ENCODE results near the gene GZMA.

GZMA gene

GRCh38 chr5:55110217-55110616 is 7.8 kb downstream of the GZMA start:
- DNase-seq (ENCODE audit: low spot score): no peak

DNA sequence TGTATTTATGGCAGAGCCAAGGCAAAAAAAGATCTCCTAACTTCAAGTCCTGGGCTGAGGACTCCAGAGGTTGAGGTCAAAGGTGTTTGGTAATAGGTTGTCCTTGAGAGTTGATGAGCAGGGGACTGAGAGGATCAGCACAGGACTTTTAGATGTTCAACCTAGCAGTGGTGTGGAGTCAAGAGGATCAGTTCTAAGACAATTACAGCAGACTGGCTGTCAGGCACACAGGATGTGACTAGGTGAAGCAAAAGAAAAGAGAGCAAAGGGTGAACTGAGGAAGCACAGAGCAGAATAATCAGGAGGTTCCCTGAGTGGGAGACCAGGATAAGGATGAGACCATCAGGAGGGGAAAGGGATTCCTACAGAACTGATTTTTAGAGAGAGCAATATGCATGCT is 10.9 kb downstream of the GZMA start:
- no peak for DNase-seq (ENCODE audit: low spot score)

- no peak for DNase-seq (ENCODE audit: low spot score)
Observed at GRCh38 chr5:55114061-55114460, 11.6 kb downstream of the GZMA start.

- DNase-seq (ENCODE audit: low spot score): no peak
Observed at GRCh38 chr5:55123365-55123764, 20.9 kb downstream of the GZMA start.

- no peak for DNase-seq (ENCODE audit: low spot score)
Observed at GRCh38 chr5:55134053-55134722, 31.7 kb downstream of the GZMA start.

GRCh38 chr5:55136521-55136920 is 34.1 kb downstream of the GZMA start:
- DNase-seq (ENCODE audit: low spot score): peak; percentile 2

DNA sequence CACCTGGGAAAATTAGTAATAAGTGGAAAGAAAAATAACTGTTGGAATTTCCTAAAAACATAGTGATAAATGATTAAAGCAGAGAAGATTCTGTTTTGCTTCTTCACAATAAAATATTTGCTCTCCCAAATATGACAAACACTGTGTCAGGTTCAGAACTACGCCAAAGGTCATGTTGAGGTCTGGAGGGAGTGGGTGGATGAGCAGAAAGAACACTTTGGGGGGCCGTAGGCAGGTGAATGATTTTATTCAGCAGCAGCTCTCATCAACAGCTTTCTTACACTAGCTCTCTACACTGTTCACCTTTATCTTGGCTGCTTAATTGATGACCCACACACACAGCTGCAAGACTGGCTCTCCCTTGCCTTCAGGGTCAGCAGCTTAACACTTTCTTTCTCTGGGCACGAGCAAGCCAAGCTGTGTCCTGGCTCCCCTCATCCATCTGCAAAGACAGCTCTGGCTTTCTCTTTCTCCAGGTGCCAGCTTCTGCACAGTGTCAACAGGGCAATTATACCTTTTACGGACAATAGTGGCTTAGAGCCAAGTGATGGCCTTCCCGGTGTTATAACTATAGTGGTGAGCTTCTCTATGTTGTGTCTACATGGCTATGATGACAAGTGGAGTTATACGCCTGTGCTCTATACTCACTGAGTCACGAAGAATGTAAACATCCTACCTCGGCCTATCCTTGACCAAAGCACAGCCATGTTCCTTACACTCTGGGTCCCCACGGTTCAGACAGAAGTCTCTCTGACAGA is 38.6 kb downstream of the GZMA start:
- no peak for DNase-seq (ENCODE audit: low spot score)

- no peak for DNase-seq (ENCODE audit: low spot score)
Observed at GRCh38 chr5:55141945-55142690, 39.7 kb downstream of the GZMA start.

- DNase-seq (ENCODE audit: low spot score): no peak
Observed at GRCh38 chr5:55143624-55144023, 41.2 kb downstream of the GZMA start.

- DNase-seq (ENCODE audit: low spot score): no peak
Observed at GRCh38 chr5:55146080-55146479, 43.6 kb downstream of the GZMA start.

DNA sequence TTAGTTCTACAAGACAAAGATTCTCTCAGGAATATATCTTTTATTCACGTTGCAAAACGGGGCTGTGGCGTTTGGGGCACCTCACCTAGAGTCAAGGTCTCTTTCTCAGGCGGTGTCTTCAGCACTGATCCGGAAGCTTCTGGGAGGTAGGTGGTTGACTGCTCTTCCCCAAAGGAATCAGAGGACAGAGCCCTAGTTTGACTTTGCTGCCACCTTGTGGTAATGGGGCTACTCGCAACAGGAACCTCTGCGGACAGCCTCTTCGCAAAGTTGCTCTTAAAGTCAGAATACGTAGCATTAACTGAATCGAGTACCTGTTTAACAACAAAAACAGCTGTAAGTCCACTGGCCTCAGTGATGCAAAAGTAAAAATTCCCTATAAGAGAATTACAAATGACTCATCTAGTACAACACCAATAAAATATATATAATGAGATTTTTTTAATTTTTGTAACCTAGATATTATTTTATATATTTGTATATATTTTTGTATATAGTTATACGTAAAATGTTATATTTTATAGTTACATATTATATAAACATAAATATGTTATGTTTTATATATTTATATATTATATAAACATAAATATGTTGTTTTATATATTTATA is 44.2 kb downstream of the GZMA start:
- DNase-seq (ENCODE audit: low spot score): peak; percentile 85

- no peak for DNase-seq (ENCODE audit: low spot score)
Observed at GRCh38 chr5:55149308-55149795, 46.9 kb downstream of the GZMA start.

DNA sequence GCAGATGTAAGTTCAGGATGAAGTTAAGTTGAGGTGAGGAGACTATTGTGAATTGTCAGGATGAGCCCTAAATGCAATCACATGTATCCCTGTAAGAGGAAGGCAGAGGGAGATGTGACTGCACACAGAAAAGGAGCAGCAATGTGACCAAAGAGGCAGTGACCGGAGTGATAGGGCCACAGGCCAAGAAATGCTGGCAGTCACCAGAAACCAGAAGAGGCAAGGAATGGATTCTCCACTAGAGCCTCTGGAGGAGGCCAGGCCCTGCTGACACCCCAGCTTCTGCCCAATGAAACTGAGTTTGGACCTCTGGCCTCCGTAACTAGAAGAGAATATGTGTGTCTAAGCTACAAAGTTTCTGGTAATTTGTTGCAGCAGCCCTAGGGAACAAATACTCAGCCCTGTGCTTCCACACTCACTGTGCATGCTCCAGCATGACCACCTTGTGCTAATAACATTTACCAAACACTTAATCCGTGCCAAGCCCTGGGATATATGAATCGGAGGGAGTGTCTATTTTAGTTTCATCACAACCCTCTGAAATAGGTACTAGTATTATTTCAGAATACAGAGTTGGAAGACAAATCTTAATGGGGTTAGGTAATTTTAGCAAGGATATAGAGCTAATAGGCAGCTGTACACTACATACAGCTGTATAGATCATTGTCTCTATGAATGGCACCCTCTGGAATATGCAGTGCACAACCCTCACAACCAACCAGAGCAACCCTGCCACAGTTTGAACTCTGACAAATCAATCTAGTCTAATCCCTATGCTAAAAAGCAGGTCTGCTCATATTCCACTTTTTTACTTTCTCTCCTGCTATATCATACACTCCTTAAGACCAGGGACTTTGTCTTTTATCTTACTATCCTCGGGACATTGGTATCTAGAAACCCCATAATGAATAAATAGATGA is 49.7 kb downstream of the GZMA start:
- no peak for DNase-seq (ENCODE audit: low spot score)

DNA sequence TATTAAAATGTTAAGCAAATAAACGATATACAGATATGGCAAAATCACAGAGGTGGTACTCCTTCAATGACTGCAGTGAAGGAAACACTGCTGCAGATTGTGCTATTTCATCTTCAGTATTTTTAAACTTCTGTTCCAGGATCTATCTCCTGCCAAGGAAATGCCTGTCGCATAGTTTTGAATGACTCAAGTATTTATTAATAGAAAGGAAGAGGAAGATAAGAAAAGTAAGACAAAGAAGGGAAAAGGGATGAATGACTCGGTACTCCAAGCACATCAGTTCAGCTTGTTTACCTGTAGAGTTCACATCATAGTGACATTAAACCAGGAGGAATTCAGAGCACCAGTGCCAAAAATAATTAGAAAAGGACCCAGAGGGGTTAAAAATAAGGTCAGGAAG is 52.4 kb downstream of the GZMA start:
- no peak for DNase-seq (ENCODE audit: low spot score)

Measured in pons (tissue), 1 donor.